Cardiac fibroblast (primary cell): ENCODE results near the gene PDE8A.

Experiments
- DNase-seq, 2 donors: peaks; one replicate each; pipeline versions ENCODE4 v3.0.0 to v3.0.0-alpha.2; 2010; ENCODE audit warnings: low read depth in 2 of 2
- H3K4me3 ChIP-seq, 2 donors: replicated peaks in 1 of 2; 1 replicate in 1 of 2; 2 replicates in 1 of 2; pipeline ENCODE4 v1.5.1; 2011; ENCODE audit warnings: low read depth in 2 of 2, low read length in 2 of 2, mild to moderate bottlenecking in 2 of 2, moderate library complexity in 1 of 2
- TF ChIP-seq, protein P1 (sequence below): IDR thresholded peaks from one replicate; pipeline ENCODE4 v1.5.1; 2011; ENCODE audit warnings: low read depth, mild to moderate bottlenecking, low read length, inconsistent platforms

PDE8A gene

GRCh38 chr15:84944311-84944710 is 37.3 kb upstream of the PDE8A start:
- no peak for DNase-seq
- no peak overlapping the region for H3K4me3 ChIP-seq
- TF ChIP-seq, protein P1, sequence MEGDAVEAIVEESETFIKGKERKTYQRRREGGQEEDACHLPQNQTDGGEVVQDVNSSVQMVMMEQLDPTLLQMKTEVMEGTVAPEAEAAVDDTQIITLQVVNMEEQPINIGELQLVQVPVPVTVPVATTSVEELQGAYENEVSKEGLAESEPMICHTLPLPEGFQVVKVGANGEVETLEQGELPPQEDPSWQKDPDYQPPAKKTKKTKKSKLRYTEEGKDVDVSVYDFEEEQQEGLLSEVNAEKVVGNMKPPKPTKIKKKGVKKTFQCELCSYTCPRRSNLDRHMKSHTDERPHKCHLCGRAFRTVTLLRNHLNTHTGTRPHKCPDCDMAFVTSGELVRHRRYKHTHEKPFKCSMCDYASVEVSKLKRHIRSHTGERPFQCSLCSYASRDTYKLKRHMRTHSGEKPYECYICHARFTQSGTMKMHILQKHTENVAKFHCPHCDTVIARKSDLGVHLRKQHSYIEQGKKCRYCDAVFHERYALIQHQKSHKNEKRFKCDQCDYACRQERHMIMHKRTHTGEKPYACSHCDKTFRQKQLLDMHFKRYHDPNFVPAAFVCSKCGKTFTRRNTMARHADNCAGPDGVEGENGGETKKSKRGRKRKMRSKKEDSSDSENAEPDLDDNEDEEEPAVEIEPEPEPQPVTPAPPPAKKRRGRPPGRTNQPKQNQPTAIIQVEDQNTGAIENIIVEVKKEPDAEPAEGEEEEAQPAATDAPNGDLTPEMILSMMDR: no peak

GRCh38 chr15:84944861-84945260 is 36.8 kb upstream of the PDE8A start:
- TF ChIP-seq, protein P1: no peak
- no peak overlapping the region for H3K4me3 ChIP-seq
- DNase-seq: no peak

- TF ChIP-seq, protein P1: no peak
- H3K4me3 ChIP-seq: no peak overlapping the region
- DNase-seq: no peak
These were observed 34.7 kb upstream of the PDE8A start for GRCh38 chr15:84946772-84947489.

GRCh38 chr15:84947947-84948830 is 33.5 kb upstream of the PDE8A start:
- TF ChIP-seq, protein P1: no peak
- peak; percentile 83 to 97 for DNase-seq
- no peak overlapping the region for H3K4me3 ChIP-seq

GRCh38 chr15:84949043-84949442 is 32.6 kb upstream of the PDE8A start:
- TF ChIP-seq, protein P1: no peak
- H3K4me3 ChIP-seq: no peak overlapping the region
- DNase-seq: peak in 1 of 2 donors; percentile 78

GRCh38 chr15:84949845-84950569 is 31.6 kb upstream of the PDE8A start:
- H3K4me3 ChIP-seq: no peak overlapping the region
- DNase-seq: peak; percentile 21 to 26
- TF ChIP-seq, protein P1: no peak
